Activated CD8-positive, alpha-beta memory T cell treated with anti-CD3 and anti-CD28 coated beads, Interleukin-2, amount 10 ng/mL, durations not matched to agents 7 days and 5 days (primary cell): ENCODE measurements around the gene SYNGR2. TPM values are rescaled to one million over a fixed set of nuclear protein-coding genes. Genes with fewer than 3 reads are reported as not detected.

ENCODE experiments used
- ATAC-seq: fragments of 150-1000 bp; cut with Tn5 transposase; one replicate; pipeline ENCODE4 v1.10.0; 2021; ENCODE audit warnings: moderate library complexity
- CTCF ChIA-PET: fragments of 350-600 bp; sonication (Branson Sonifier 250); formaldehyde crosslinking; loops from one replicate; lab custom pipeline; 2021; ENCODE audit warnings: antibody characterized with exemption; lab: Charles Lee
- DNase-seq: peaks from one replicate; pipeline ENCODE4 v3.0.0-alpha.2; 2020
- H3K27ac Mint-ChIP-seq: one replicate; pipeline ENCODE4 v1.8.0; 2021; ENCODE audit warnings: mild to moderate bottlenecking, mixed read lengths
- H3K27me3 Mint-ChIP-seq: one replicate; pipeline ENCODE4 v1.8.0; 2021; ENCODE audit warnings: mixed read lengths
- H3K36me3 Mint-ChIP-seq: one replicate; pipeline ENCODE4 v1.8.0; 2021; ENCODE audit warnings: mild to moderate bottlenecking, mixed read lengths
- H3K4me1 Mint-ChIP-seq: one replicate; pipeline ENCODE4 v1.8.0; 2021; ENCODE audit warnings: mixed read lengths
- H3K4me3 Mint-ChIP-seq: one replicate; pipeline ENCODE4 v1.8.0; 2021; ENCODE audit warnings: mild to moderate bottlenecking, moderate library complexity, mixed read lengths
- H3K9me3 Mint-ChIP-seq: one replicate; pipeline ENCODE4 v1.8.0; 2022; ENCODE audit warnings: low read depth, mixed read lengths
- total RNA-seq, 2 experiments: library from RNA; stranded (reverse); gene quantifications; one replicate each; pipeline ENCODE4 v1.2.3, GENCODE V29; 2021

Gene SYNGR2
- total RNA-seq: 10 to 100 TPM; 41.2 to 80.3 TPM

GRCh38 chr17:78168242-78168902 is at the start of gene SYNGR2:
SYNGR2 (plus strand) TSS chr17:78168581; CDS start chr17:78168617, 36 bp downstream.
- peaks cover 37% of the 10 kb centered on the region for H3K4me1 Mint-ChIP-seq

GRCh38 chr17:78118801-78119241 is 49.6 kb upstream of the SYNGR2 start:
- H3K27ac Mint-ChIP-seq: no peak overlapping the region
- no peak for ATAC-seq
- H3K27me3 Mint-ChIP-seq: no peaks in the 10 kb centered on the region
- CTCF ChIA-PET: interaction anchor here (1.5 to 13.4 kb wide), 4 partner anchors 9 to 34 kb away, joined by 4 to 179 read pairs (median 6); partner anchors contain the start of gene TMC8
- H3K9me3 Mint-ChIP-seq: no peaks in the 10 kb centered on the region
- peaks cover 48% of the 10 kb centered on the region for H3K36me3 Mint-ChIP-seq
- peaks cover 58% of the 10 kb centered on the region for H3K4me1 Mint-ChIP-seq
- no peak for DNase-seq
- no peak overlapping the region for H3K4me3 Mint-ChIP-seq

More at GRCh38 chr17:78168242-78168902, at the start of gene SYNGR2:
- H3K9me3 Mint-ChIP-seq: no peaks in the 10 kb centered on the region
- DNase-seq (peak; percentile 89), ATAC-seq (peak; percentile 94)
- H3K4me3 Mint-ChIP-seq: peak within 1 kb of the TSS; percentile 55
- H3K36me3 Mint-ChIP-seq: peaks cover 10% of the 10 kb centered on the region
- peak within 1 kb of the TSS; percentile 57 for H3K27ac Mint-ChIP-seq
- CTCF ChIA-PET: no interaction called here
- H3K27me3 Mint-ChIP-seq: no peaks in the 10 kb centered on the region

GRCh38 chr17:78120537-78120936 is 47.8 kb upstream of the SYNGR2 start:
- CTCF ChIA-PET: interaction anchor here (0.7 to 13.4 kb wide), 3 partner anchors 16 to 56 kb away, joined by 3 to 179 read pairs (median 4); no protein-coding TSS in a partner anchor

GRCh38 chr17:78120971-78121800 is 47.2 kb upstream of the SYNGR2 start:
- H3K4me1 Mint-ChIP-seq: peaks cover 56% of the 10 kb centered on the region
- H3K9me3 Mint-ChIP-seq: no peaks in the 10 kb centered on the region
- ATAC-seq: peak; percentile 63
- H3K27me3 Mint-ChIP-seq: no peaks in the 10 kb centered on the region
- peak overlapping the region; percentile 93 for H3K27ac Mint-ChIP-seq
- CTCF ChIA-PET: interaction anchor here (1.1 to 13.4 kb wide), 4 partner anchors 8 to 55 kb away, joined by 3 to 179 read pairs (median 10); no protein-coding TSS in a partner anchor
- peak overlapping the region; percentile 76 for H3K4me3 Mint-ChIP-seq
- peaks cover 49% of the 10 kb centered on the region for H3K36me3 Mint-ChIP-seq
- DNase-seq: peak; percentile 83

More at GRCh38 chr17:78120537-78120936, 47.8 kb upstream of the SYNGR2 start:
- Mint-ChIP-seq H3K9me3 (no peaks in the 10 kb centered on the region), H3K27me3 (no peaks in the 10 kb centered on the region), H3K36me3 (peaks cover 45% of the 10 kb centered on the region), H3K4me3 (peak overlapping the region; percentile 76), H3K27ac (peak overlapping the region; percentile 49), H3K4me1 (peaks cover 54% of the 10 kb centered on the region)
- ATAC-seq (no peak), DNase-seq (no peak)

- no peaks in the 10 kb centered on the region for H3K27me3 Mint-ChIP-seq
- no peaks in the 10 kb centered on the region for H3K9me3 Mint-ChIP-seq
- no peak for DNase-seq
- H3K4me1 Mint-ChIP-seq: peaks cover 62% of the 10 kb centered on the region
- ATAC-seq: peak; percentile 8
- peaks cover 50% of the 10 kb centered on the region for H3K36me3 Mint-ChIP-seq
- peak overlapping the region; percentile 93 for H3K27ac Mint-ChIP-seq
- CTCF ChIA-PET: interaction anchor here (1.4 to 13.4 kb wide), 3 partner anchors 9 to 55 kb away, joined by 6 to 179 read pairs (median 14); no protein-coding TSS in a partner anchor
- peak overlapping the region; percentile 76 for H3K4me3 Mint-ChIP-seq
These were observed 46.6 kb upstream of the SYNGR2 start for GRCh38 chr17:78121801-78122215.

- ATAC-seq (no peak), DNase-seq (no peak)
- no peaks in the 10 kb centered on the region for H3K27me3 Mint-ChIP-seq
- H3K9me3 Mint-ChIP-seq: no peaks in the 10 kb centered on the region
- H3K4me3 Mint-ChIP-seq: peak overlapping the region; percentile 76
- H3K36me3 Mint-ChIP-seq: peaks cover 50% of the 10 kb centered on the region
- H3K4me1 Mint-ChIP-seq: peaks cover 62% of the 10 kb centered on the region
- peak overlapping the region; percentile 93 for H3K27ac Mint-ChIP-seq
- CTCF ChIA-PET: interaction anchor here (1.4 to 13.4 kb wide), 3 partner anchors 9 to 54 kb away, joined by 6 to 179 read pairs (median 14); no protein-coding TSS in a partner anchor
These were observed 46.0 kb upstream of the SYNGR2 start for GRCh38 chr17:78122216-78122930.

GRCh38 chr17:78122931-78123249 is 45.5 kb upstream of the SYNGR2 start:
- no peaks in the 10 kb centered on the region for H3K27me3 Mint-ChIP-seq
- H3K36me3 Mint-ChIP-seq: peaks cover 50% of the 10 kb centered on the region
- peaks cover 62% of the 10 kb centered on the region for H3K4me1 Mint-ChIP-seq
- H3K9me3 Mint-ChIP-seq: no peaks in the 10 kb centered on the region
- CTCF ChIA-PET: interaction anchor here (2.3 to 13.4 kb wide), 2 partner anchors 10 to 13 kb away, joined by 14 to 179 read pairs; no protein-coding TSS in a partner anchor
- no peak for ATAC-seq
- no peak for DNase-seq
- H3K27ac Mint-ChIP-seq: peak overlapping the region; percentile 93
- peak overlapping the region; percentile 76 for H3K4me3 Mint-ChIP-seq

GRCh38 chr17:78123258-78123929 is 45.0 kb upstream of the SYNGR2 start:
- CTCF ChIA-PET: interaction anchor here (2.3 to 17.0 kb wide), 3 partner anchors 10 to 13 kb away, joined by 14 to 257 read pairs (median 179); no protein-coding TSS in a partner anchor
- no peak for ATAC-seq
- peaks cover 48% of the 10 kb centered on the region for H3K36me3 Mint-ChIP-seq
- peak overlapping the region; percentile 76 for H3K4me3 Mint-ChIP-seq
- no peaks in the 10 kb centered on the region for H3K27me3 Mint-ChIP-seq
- H3K27ac Mint-ChIP-seq: peak overlapping the region; percentile 93
- peaks cover 59% of the 10 kb centered on the region for H3K4me1 Mint-ChIP-seq
- H3K9me3 Mint-ChIP-seq: no peaks in the 10 kb centered on the region
- no peak for DNase-seq

GRCh38 chr17:78124081-78124835 is 44.1 kb upstream of the SYNGR2 start:
- peak overlapping the region; percentile 41 for H3K27ac Mint-ChIP-seq
- ATAC-seq (no peak), DNase-seq (no peak)
- CTCF ChIA-PET: interaction anchor here (13.4 to 17.0 kb wide), 2 partner anchors 12 to 13 kb away, joined by 179 to 257 read pairs; no protein-coding TSS in a partner anchor
- no peaks in the 10 kb centered on the region for H3K9me3 Mint-ChIP-seq
- H3K36me3 Mint-ChIP-seq: peaks cover 48% of the 10 kb centered on the region
- H3K4me3 Mint-ChIP-seq: peak overlapping the region; percentile 44
- H3K4me1 Mint-ChIP-seq: peaks cover 62% of the 10 kb centered on the region
- H3K27me3 Mint-ChIP-seq: no peaks in the 10 kb centered on the region

- ATAC-seq: no peak
- Mint-ChIP-seq H3K27me3 (no peaks in the 10 kb centered on the region), H3K27ac (peak overlapping the region; percentile 68), H3K9me3 (no peaks in the 10 kb centered on the region), H3K4me1 (peaks cover 66% of the 10 kb centered on the region), H3K36me3 (peaks cover 48% of the 10 kb centered on the region), H3K4me3 (peak overlapping the region; percentile 88)
- DNase-seq: no peak
- CTCF ChIA-PET: interaction anchor here (1.3 to 17.0 kb wide), 4 partner anchors 11 to 52 kb away, joined by 3 to 257 read pairs (median 92); no protein-coding TSS in a partner anchor
These were observed 43.6 kb upstream of the SYNGR2 start for GRCh38 chr17:78124836-78125137.

- peak overlapping the region; percentile 88 for H3K27ac Mint-ChIP-seq
- H3K36me3 Mint-ChIP-seq: peaks cover 47% of the 10 kb centered on the region
- H3K27me3 Mint-ChIP-seq: no peaks in the 10 kb centered on the region
- peak overlapping the region; percentile 88 for H3K4me3 Mint-ChIP-seq
- H3K4me1 Mint-ChIP-seq: peaks cover 68% of the 10 kb centered on the region
- CTCF ChIA-PET: interaction anchor here (1.3 to 17.0 kb wide), 4 partner anchors 11 to 51 kb away, joined by 3 to 257 read pairs (median 92); no protein-coding TSS in a partner anchor
- DNase-seq: peak; percentile 68
- no peaks in the 10 kb centered on the region for H3K9me3 Mint-ChIP-seq
- no peak for ATAC-seq
These were observed 43.1 kb upstream of the SYNGR2 start for GRCh38 chr17:78125138-78125913.
